HG03039 (cell line): ENCODE measurements around the gene UBE2F.

ENCODE experiments used
- ATAC-seq: cut with Tn5 transposase; IDR thresholded peaks from one replicate; pipeline ENCODE4 v1.9.1; 2021; ENCODE audit warnings: mild to moderate bottlenecking, moderate library complexity; ENCODE audit not compliant: unreplicated experiment

The UBE2F gene

DNA sequence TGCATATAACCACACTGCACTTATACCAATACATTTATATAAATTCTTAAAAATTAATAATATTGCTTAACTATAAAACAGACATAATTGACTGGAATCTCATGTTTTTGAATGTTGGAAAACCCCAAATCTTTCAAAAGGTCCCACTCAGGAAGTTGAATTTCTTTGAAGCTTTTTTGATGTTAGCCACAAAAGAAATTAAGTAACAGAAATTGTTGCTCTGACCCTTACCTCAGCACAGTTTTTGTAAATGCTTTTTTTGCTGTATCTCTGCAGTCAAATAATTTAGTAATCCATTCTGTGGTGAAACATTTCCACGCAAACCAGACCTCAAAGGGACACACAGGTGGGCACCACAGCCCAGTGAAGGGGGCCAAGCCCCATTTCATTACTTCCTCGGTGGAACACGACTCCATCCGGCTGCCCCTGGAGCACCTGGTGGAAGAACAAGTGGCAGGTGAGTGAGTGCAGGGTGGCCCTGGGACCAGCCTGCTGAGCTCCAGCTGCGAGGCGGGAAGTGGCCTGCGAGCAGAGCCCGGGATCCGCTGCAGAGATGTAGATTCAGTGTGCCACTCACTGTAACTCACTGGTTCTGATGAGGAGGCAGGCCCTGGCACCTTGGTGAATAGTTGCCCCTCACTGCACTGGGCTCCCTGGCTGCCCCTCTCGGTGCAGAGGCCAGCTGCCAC lies 102.4 kb downstream of the UBE2F start:
- no peak for ATAC-seq

DNA sequence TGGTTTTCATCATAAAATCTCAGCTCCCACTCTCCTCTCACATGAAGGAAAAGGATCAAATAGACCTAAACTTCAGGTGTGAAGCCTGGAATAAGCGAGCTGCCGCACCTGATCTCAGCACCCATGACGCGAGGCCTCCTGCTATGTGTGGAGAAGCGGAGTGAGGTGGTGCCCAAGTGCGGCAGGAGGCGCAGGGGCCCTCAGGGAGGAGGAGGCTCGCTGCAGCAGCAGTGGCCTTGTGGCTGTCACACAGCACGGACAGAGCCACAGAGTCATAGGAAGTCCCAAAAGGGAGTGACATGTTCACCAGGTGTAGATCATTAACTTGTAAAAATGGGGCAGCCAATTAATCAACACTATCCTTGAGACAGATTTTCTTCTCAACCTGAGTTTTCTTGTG lies 103.1 kb downstream of the UBE2F start:
- ATAC-seq: no peak

DNA sequence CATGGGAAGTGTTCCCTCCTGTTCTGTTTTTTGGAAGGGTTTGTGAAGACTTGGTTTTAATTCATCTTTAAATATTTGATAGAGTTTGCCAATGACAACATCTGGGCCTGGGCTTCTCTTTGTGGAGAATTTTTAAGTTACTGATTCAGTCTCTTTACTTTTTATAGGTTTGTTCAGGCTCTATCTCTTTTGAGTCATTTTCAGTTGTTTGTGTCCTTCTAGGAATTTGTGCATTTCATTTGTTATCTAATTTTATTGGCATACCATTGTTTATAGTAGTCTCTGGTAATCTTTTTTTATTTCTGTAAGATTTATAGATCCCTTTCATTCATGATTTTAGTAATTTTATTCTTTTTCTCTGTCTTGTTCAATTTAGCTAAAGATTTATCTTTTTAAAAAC lies 108.6 kb downstream of the UBE2F start:
- ATAC-seq: no peak

GRCh38 chr2:238077292-238077691 lies 110.5 kb downstream of the UBE2F start:
- ATAC-seq: no peak

GRCh38 chr2:238079874-238080327 lies 113.1 kb downstream of the UBE2F start:
- no peak for ATAC-seq

DNA sequence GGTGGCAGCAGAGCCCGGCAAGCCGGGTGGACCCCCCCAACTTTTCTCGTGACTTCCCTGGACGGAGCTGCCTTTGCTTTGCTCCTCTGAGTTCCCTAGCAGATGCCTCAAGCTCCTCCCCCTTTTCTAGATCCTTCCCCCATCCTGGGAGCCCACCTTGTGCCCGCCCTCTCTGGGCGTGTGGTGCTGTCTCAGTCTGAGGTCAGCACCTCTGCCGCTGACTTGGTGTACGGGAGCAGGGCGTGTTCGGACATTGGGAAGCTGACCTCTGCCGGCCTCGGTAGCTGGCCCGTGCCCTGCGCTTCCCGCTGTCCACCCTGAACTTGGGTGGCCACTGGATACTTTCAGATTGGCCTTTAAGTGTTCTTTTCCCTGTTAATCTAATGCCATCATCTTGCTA lies 113.7 kb downstream of the UBE2F start:
- no peak for ATAC-seq

DNA sequence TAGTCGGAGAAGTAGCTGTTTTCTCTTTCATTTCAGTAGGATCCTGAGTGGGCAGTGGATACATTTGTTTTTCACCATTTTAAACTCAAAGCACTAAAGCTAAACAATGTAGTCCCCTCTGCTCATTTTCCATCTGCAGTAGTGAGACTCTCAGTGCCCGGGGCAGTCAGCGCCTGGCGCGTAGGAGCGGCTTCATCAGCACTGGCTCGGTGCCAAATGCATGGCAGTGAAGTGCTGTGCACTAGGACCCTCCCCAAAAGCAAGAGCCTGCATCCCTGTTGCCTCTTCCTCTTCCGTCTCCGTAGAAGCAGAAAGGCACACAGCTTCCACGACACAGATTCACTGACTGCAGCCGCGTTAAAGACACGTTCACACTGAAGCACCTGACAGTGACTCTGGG lies 114.3 kb downstream of the UBE2F start:
- ATAC-seq: no peak

DNA sequence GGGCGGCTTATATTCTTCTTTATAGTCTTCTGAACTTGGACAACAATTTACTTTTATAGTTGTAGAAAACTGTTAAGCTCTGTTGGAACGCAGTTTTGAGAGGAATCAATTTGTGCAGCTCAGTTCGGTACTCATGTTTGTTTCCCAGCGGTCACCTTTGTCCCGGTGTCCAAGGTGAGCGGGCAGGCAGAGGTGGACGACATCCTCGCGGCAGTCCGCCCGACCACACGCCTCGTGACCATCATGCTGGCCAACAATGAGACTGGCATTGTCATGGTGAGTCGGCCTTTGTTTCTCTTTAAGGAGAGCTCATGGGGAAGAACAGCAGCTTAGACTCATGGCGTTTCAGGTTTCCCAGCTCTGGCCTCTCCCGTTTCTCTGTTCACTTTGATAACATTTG lies 114.7 kb downstream of the UBE2F start:
- ATAC-seq: no peak

- ATAC-seq: no peak
Measured at GRCh38 chr2:238082151-238082550, 115.3 kb downstream of the UBE2F start.

GRCh38 chr2:238082827-238083226 lies 116.0 kb downstream of the UBE2F start:
- no peak for ATAC-seq

GRCh38 chr2:238083919-238084318 lies 117.1 kb downstream of the UBE2F start:
- ATAC-seq: no peak

GRCh38 chr2:238084761-238085160 lies 117.9 kb downstream of the UBE2F start:
- no peak for ATAC-seq

DNA sequence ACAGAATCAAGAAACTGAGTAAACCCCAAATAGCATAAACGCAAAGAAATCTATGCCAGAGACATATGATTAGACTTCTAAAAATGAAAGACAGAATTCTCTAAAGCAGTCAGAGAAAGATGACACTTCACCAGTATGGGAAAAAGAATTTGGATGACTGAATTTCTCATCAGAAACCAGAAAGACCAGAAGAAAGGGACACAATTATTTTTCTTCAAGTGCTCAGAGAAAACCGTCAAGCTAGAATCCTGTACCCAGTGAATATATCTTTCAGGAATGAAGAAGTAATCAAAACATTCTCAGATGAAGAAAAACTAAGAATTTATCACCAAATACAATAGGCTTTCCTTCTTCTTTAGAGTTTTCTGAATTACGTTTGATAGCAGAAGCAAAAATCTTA lies 119.1 kb downstream of the UBE2F start:
- ATAC-seq: no peak

GRCh38 chr2:238087211-238087610 lies 120.4 kb downstream of the UBE2F start:
- ATAC-seq: no peak

- no peak for ATAC-seq
Measured at GRCh38 chr2:238090887-238091286, 124.1 kb downstream of the UBE2F start.

DNA sequence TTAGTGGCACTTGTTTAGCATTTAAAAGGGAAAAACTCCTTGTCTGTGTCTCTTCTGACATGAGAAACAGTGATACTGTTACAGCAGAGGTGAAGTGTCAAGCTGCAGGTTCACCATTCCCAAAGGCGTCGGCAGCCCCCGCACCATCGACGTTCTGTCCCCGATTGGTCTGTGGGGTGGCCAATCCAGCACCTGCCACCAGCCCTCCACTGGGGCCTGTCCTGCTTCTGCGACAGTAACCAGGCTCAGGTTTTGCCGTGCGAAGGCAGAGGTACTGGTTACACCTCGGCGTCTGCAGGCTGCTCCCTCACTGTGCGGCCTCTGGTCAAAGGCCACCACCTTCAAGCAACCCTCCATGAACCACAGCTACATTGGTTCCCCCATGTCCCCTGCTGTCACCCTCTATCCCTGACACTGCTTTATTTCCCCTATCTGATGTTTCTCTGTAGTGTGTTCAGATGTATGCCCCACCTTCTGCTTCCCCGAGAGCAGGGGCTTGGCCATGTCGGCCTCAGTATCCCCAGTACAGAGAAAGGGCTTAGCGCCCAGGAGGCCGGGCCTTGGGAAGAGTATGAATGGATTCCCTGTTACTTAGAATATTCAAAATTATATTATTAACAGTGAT lies 124.7 kb downstream of the UBE2F start:
- ATAC-seq: no peak
